ENCODE measurements around the gene NOSTRIN.

DNA sequence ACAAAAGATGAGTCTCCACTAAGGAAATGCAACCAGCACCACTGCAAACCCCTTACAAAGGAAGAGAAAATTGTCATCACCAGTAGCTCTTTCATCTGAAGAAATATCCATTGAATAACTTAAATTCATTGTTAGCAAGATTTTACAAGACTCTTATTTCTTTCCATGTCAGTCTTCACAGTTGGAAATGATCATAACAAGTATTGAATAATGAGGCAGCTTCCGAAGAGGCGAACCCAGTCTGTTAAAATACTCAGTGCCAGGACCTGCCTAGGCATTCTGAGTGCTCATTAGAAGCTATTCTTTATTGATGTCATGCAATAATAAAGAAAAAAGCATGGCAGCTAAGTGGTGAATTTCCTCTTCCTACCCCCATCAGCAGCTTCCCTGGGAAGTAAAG is 33.5 kb downstream of the NOSTRIN start:
- TF ChIP-seq POLR2A (IDR thresholded peaks at IDR 0.05) (no peak), CTCF (IDR thresholded peaks at IDR 0.05) (no peak)
